Bronchial epithelial cell (primary cell): ENCODE measurements around the gene LASP1NB.

Source experiments
- DNase-seq: peaks from one replicate; pipeline ENCODE4 v3.0.0-alpha.2; 2010; ENCODE audit warnings: low read depth
- FAIRE-seq: peaks from 2 replicates; lab custom pipeline; 2011; peaks lifted over from hg19 to GRCh38; lab: Jason Lieb, UNC
- H3K27me3 ChIP-seq: 2 replicates; pipeline ENCODE4 v1.5.1; 2011; ENCODE audit warnings: low read length; ENCODE audit not compliant: control insufficient read depth, insufficient read depth
- H3K36me3 ChIP-seq: 2 replicates; pipeline ENCODE4 v1.5.1; 2011; ENCODE audit warnings: low read length; ENCODE audit not compliant: control insufficient read depth, insufficient read depth
- H3K4me3 ChIP-seq: 2 replicates; pipeline ENCODE4 v1.5.1; 2011; ENCODE audit warnings: mild to moderate bottlenecking, low read depth, low read length, control low read depth
- TF ChIP-seq, protein P1 (sequence below): IDR thresholded peaks from 2 replicates; pipeline ENCODE4 v1.5.1; 2011; ENCODE audit warnings: mild to moderate bottlenecking, moderate library complexity, low read length, control low read depth, inconsistent platforms; ENCODE audit not compliant: insufficient read depth, severe bottlenecking

The LASP1NB gene

DNA sequence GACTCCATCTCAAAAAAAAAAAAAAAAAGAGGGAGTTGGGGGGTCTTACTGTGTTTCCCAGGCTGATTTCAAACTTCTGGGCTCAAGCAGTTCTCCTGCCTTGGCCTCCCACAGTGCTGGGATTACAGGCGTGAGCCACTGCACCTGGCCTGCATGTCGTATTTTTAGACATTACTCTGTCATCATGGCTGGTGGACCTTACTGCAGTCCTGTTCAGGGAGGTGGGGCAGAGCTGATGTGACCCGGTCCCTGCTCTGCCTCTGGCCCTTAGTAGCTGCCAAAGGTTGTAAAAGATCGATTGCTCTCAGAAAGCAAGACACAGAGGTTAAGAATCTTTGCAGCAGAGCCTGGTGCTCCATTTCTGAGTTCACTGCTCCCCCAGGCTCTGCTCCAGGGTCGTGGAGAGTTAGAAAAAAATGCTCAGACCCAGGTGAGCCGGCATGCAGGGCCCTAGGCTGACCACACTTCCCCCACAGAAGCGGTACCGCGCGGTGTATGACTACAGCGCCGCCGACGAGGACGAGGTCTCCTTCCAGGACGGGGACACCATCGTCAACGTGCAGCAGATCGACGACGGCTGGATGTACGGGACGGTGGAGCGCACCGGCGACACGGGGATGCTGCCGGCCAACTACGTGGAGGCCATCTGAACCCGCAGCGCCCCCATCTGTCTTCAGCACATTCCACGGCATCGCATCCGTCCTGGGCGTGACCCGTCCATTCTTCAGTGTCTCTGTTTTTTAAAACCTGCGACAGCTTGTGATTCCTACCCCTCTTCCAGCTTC, 7.1 kb upstream of the LASP1NB start:
- Histone ChIP-seq H3K36me3 (peaks cover 44% of the 10 kb centered on the region), H3K27me3 (no peaks in the 10 kb centered on the region), H3K4me3 (no peak overlapping the region)
- FAIRE-seq (no peak), DNase-seq (no peak)
- TF ChIP-seq, protein P1, sequence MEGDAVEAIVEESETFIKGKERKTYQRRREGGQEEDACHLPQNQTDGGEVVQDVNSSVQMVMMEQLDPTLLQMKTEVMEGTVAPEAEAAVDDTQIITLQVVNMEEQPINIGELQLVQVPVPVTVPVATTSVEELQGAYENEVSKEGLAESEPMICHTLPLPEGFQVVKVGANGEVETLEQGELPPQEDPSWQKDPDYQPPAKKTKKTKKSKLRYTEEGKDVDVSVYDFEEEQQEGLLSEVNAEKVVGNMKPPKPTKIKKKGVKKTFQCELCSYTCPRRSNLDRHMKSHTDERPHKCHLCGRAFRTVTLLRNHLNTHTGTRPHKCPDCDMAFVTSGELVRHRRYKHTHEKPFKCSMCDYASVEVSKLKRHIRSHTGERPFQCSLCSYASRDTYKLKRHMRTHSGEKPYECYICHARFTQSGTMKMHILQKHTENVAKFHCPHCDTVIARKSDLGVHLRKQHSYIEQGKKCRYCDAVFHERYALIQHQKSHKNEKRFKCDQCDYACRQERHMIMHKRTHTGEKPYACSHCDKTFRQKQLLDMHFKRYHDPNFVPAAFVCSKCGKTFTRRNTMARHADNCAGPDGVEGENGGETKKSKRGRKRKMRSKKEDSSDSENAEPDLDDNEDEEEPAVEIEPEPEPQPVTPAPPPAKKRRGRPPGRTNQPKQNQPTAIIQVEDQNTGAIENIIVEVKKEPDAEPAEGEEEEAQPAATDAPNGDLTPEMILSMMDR, result no peak

DNA sequence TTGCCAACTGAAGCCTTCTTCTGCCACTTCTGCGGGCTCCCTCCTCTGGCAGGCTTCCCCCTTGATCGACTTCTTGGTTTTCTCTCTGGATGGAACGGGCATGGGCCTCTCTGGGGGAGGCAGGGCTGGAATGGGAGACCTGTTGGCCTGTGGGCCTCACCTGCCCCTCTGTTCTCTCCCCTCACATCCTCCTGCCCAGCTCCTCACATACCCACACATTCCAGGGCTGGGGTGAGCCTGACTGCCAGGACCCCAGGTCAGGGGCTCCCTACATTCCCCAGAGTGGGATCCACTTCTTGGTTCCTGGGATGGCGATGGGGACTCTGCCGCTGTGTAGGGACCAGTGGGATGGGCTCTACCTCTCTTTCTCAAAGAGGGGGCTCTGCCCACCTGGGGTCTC, 6.5 kb upstream of the LASP1NB start:
- no peak for DNase-seq
- no peak for FAIRE-seq
- Histone ChIP-seq H3K27me3 (no peaks in the 10 kb centered on the region), H3K36me3 (peaks cover 42% of the 10 kb centered on the region), H3K4me3 (no peak overlapping the region)
- TF ChIP-seq, protein P1, result no peak

DNA sequence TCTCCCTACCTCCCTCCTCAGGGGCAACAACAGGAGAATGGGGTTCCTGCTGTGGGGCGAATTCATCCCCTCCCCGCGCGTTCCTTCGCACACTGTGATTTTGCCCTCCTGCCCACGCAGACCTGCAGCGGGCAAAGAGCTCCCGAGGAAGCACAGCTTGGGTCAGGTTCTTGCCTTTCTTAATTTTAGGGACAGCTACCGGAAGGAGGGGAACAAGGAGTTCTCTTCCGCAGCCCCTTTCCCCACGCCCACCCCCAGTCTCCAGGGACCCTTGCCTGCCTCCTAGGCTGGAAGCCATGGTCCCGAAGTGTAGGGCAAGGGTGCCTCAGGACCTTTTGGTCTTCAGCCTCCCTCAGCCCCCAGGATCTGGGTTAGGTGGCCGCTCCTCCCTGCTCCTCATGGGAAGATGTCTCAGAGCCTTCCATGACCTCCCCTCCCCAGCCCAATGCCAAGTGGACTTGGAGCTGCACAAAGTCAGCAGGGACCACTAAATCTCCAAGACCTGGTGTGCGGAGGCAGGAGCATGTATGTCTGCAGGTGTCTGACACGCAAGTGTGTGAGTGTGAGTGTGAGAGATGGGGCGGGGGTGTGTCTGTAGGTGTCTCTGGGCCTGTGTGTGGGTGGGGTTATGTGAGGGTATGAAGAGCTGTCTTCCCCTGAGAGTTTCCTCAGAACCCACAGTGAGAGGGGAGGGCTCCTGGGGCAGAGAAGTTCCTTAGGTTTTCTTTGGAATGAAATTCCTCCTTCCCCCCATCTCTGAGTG, 5.9 kb upstream of the LASP1NB start:
- TF ChIP-seq, protein P1, result no peak
- H3K36me3 ChIP-seq, result peaks cover 38% of the 10 kb centered on the region
- no peak overlapping the region for H3K4me3 ChIP-seq
- DNase-seq, result no peak
- no peaks in the 10 kb centered on the region for H3K27me3 ChIP-seq
- FAIRE-seq, result no peak

DNA sequence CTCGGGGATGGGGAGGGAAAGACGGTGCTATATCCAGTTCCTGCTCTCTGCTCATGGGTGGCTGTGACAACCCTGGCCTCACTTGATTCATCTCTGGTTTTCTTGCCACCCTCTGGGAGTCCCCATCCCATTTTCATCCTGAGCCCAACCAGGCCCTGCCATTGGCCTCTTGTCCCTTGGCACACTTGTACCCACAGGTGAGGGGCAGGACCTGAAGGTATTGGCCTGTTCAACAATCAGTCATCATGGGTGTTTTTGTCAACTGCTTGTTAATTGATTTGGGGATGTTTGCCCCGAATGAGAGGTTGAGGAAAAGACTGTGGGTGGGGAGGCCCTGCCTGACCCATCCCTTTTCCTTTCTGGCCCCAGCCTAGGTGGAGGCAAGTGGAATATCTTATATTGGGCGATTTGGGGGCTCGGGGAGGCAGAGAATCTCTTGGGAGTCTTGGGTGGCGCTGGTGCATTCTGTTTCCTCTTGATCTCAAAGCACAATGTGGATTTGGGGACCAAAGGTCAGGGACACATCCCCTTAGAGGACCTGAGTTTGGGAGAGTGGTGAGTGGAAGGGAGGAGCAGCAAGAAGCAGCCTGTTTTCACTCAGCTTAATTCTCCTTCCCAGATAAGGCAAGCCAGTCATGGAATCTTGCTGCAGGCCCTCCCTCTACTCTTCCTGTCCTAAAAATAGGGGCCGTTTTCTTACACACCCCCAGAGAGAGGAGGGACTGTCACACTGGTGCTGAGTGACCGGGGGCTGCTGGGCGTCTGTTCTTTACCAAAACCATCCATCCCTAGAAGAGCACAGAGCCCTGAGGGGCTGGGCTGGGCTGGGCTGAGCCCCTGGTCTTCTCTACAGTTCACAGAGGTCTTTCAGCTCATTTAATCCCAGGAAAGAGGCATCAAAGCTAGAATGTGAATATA, 4.8 kb upstream of the LASP1NB start:
- no peak for DNase-seq
- no peak overlapping the region for H3K4me3 ChIP-seq
- no peaks in the 10 kb centered on the region for H3K27me3 ChIP-seq
- peak; percentile 84 for FAIRE-seq
- TF ChIP-seq, protein P1, result no peak
- H3K36me3 ChIP-seq, result peaks cover 27% of the 10 kb centered on the region

DNA sequence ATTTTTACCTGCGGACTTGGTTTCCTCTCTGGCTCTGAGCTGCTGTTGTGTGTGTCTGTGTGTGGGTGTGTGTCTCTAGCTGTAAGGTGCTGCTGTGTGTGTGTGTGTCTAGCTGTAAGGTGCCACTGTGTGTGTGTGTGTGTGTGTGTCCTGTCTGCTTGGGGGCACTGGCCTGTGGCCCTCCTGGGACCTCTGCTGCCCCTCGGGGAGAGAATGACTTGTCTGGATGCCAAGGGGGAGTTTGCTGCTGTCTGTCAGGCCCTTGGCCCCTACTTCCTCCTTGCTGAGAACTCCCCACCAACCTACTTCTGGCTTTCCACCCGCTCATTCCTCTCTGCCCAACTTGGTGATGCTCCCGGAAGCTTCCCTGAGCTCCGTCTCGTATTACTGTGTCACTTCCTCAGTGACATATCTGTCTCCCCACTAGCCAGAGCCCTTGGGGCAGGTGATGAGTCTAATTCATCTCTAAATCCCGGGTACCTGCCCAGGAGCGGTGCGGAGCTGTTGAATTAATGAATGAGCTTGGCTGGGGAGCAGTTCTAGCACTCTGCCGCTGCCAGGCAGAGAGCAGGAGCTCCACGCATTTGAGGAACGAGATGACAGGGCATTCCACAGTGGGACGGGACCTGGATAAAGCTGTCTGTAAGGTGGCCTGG, 3.5 kb upstream of the LASP1NB start:
- DNase-seq, result no peak
- FAIRE-seq, result peak; percentile 18
- Histone ChIP-seq H3K4me3 (no peak overlapping the region), H3K36me3 (peaks cover 23% of the 10 kb centered on the region), H3K27me3 (no peaks in the 10 kb centered on the region)
- TF ChIP-seq, protein P1, result no peak
